Adrenal gland (tissue), 12 donors: Measurements from ENCODE around the gene CLSTN3. TPM values are rescaled to one million over a fixed set of nuclear protein-coding genes. Genes with fewer than 3 reads are reported as not detected.

Experiments used
- DNase-seq, 7 donors: peaks; one replicate each; pipeline ENCODE4 v3.0.0-alpha.2; 2019 to 2020
- H3K27ac ChIP-seq, 5 donors: fragments of 200-600 bp; sonication (generic) in 4 of 5; 1 replicate in 3 of 5; 2 replicates in 2 of 5; pipeline versions ENCODE4 v1.5.1 to v1.8.0; 2016 to 2020; ENCODE audit warnings: mild to moderate bottlenecking in 1 of 5
- H3K27me3 ChIP-seq: fragments of 200-600 bp; 2 replicates; pipeline ENCODE4 v1.8.0; 2021
- H3K36me3 ChIP-seq, 2 donors: fragments of 200-600 bp; replicated peaks in 1 of 2; 1 replicate in 1 of 2; 2 replicates in 1 of 2; pipeline versions ENCODE4 v1.5.1 to v1.8.0; 2018 to 2022
- H3K4me1 ChIP-seq, 2 donors: fragments of 200-600 bp; replicated peaks in 1 of 2; 1 replicate in 1 of 2; 2 replicates in 1 of 2; pipeline versions ENCODE4 v1.5.1 to v1.8.0; 2018 to 2021
- H3K4me3 ChIP-seq, 4 donors: fragments of 200-600 bp; sonication (generic) in 3 of 4; one replicate each; pipeline ENCODE4 v1.5.1; 2016 to 2018
- H3K9me3 ChIP-seq, 3 donors: fragments of 200-600 bp; sonication (generic) in 1 of 3; replicated peaks in 1 of 3; 1 replicate in 2 of 3; 2 replicates in 1 of 3; pipeline versions ENCODE4 v1.5.1 to v1.8.0; 2016 to 2021
- POLR2A ChIP-seq, 2 donors: fragments of 450-650 bp; IDR thresholded peaks; one replicate each; pipeline ENCODE4 v1.6.1; 2017; ENCODE audit warnings: antibody characterized with exemption in 2 of 2, mild to moderate bottlenecking in 2 of 2, moderate library complexity in 1 of 2
- WGBS, 4 donors: extraction: QIAGEN DNeasy Blood & Tissue Kit in 2 of 4; methylation state at CpG; one replicate each; pipeline versions ENCODE4 v1.1.5 to v1.1.7; 2013 to 2017; 5-methylcytosine and 5-hydroxymethylcytosine counted together
- intact Hi-C, 2 donors: fragments of 100-400 bp; cut with DNase I; formaldehyde crosslinking; loops; one replicate each; pipeline versions ENCODE4 v1.14.1 to v1.15.0; 2022 to 2023
- polyA plus RNA-seq, 3 donors: library from polyadenylated mRNA; stranded (reverse); fragments of 200-250 nt in 2 of 3; fragments of 350-450 nt in 1 of 3; fragmentation: Illumina TruSeq in 1 of 3; extraction: RNeasy Lipid Tissue Mini Kit (QIAGEN cat#74804) in 1 of 3; gene quantifications; one replicate each; pipeline ENCODE4 v1.2.3, GENCODE V29; 2013 to 2014
- small RNA-seq, 2 donors: library from RNA; depleted of rRNA; stranded (forward); fragments of <200 nt; gene quantifications; one replicate each; pipeline ENCODE3, GENCODE V24; 2016
- total RNA-seq, 9 donors: library from RNA; depleted of rRNA in 4 of 9; stranded (reverse); fragments of >200 nt in 4 of 9; fragments of 120-200 nt in 1 of 9; fragmentation: NEBNext Ultra II Directional in 1 of 9; extraction: Animal tissue kit (Norgen Biotek cat#: 25700) in 1 of 9; gene quantifications; one replicate each; pipeline versions ENCODE4 v1.1.0 to v1.2.4, GENCODE V29; 2013 to 2023
- TF ChIP-seq, protein P1 (sequence below), 6 experiments: fragments of 450-650 bp in 4 of 6; fragments of 200-600 bp in 2 of 6; sonication (generic) in 1 of 6; IDR thresholded peaks; 1 replicate in 5 of 6; 2 replicates in 1 of 6; pipeline versions ENCODE4 v1.5.1 to v1.8.0; 2016 to 2021; ENCODE audit warnings: antibody characterized with exemption in 6 of 6, mild to moderate bottlenecking in 2 of 6, moderate library complexity in 1 of 6
- donor health status: healthy with polysubstance abuse.
- donor health status: Bipolar disorder and iron deficiency.
- donor health status: DM: yes; HTN: yes; CAD: no.
- donor health status: DM: no; HTN: no; CAD: no.
- donor health status: DM: no; HTN: no; CAD: no.
- donor health status: DM: yes; HTN: yes; CAD: no.

Gene CLSTN3
- total and polyA plus RNA-seq, 12 donors: 9.3 to 175 (median 42.8) TPM

DNA sequence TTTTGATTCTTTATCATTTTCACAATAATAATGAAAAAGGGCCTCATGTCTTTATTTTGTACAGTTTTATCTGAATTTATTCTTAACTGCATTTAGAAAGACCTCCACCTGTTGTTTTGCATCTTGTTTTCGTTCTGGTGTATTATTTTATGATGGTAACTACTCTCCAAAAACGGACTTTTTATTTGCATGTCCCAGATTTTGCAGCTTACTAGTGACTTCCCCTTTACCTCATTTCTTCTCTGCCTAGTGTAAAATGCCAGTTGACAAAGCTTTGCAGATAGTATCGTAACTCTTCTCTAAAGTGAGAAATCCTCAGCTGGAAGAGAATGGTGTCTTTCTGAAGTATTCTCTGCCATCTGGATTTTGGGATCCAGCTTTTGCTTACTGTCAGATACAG, 76.5 kb downstream of the CLSTN3 start:
- H3K4me3 ChIP-seq: no peak overlapping the region
- TF ChIP-seq POLR2A (IDR thresholded peaks at IDR 0.05): no peak
- TF ChIP-seq, protein P1, sequence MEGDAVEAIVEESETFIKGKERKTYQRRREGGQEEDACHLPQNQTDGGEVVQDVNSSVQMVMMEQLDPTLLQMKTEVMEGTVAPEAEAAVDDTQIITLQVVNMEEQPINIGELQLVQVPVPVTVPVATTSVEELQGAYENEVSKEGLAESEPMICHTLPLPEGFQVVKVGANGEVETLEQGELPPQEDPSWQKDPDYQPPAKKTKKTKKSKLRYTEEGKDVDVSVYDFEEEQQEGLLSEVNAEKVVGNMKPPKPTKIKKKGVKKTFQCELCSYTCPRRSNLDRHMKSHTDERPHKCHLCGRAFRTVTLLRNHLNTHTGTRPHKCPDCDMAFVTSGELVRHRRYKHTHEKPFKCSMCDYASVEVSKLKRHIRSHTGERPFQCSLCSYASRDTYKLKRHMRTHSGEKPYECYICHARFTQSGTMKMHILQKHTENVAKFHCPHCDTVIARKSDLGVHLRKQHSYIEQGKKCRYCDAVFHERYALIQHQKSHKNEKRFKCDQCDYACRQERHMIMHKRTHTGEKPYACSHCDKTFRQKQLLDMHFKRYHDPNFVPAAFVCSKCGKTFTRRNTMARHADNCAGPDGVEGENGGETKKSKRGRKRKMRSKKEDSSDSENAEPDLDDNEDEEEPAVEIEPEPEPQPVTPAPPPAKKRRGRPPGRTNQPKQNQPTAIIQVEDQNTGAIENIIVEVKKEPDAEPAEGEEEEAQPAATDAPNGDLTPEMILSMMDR (IDR thresholded peaks at IDR 0.05): no peak
- intact Hi-C loops: no loop called here
- H3K9me3 ChIP-seq: no peaks in the 10 kb centered on the region
- no peak overlapping the region for H3K27ac ChIP-seq
- WGBS, 4 donors: 82 to 95% (median 91%) methylated on average over 3 of the region's 3 CpGs
- DNase-seq: no peak
- no peaks in the 10 kb centered on the region for H3K4me1 ChIP-seq
- H3K36me3 ChIP-seq: peaks cover 0 to 69% of the 10 kb centered on the region in 2 donors
- H3K27me3 ChIP-seq: no peaks in the 10 kb centered on the region

DNA sequence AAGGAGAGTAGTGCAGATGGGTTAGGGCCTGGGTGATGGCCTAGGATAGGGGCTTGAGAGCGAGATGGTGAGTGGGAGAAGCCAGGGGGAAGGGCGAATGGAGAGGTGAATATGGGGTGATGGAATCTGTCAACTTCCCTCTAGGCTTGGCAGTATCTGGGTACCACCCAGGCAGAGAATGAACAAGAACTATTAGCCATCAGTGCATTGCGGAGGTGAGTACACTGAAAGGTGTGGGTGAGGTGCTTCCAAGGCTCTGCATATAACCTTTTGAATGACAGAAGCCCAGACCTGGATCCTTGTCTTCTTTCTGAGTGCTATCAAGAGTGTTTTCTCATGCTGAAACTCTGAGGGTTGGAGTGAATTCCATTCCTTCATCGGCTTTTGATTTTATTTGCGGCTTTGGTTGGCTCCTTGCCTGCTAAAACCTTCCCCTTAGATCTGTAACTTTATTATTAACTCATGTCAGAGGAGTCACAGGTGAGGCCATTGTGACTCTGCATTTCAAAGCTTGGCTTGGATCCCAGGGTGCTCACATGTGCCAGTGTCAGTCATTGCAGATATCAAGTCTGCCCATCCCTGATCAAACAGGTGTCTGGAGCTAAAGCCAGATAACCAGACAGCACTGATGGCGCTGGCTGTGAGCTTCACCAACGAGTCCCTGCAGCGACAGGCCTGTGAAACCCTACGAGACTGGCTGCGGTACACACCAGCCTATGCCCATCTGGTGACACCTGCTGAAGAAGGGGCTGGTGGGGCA, 77.9 kb downstream of the CLSTN3 start:
- Histone ChIP-seq H3K4me3 (no peak overlapping the region), H3K4me1 (no peaks in the 10 kb centered on the region), H3K36me3 (peaks cover 0 to 59% of the 10 kb centered on the region in 2 donors), H3K27me3 (no peaks in the 10 kb centered on the region), H3K9me3 (no peaks in the 10 kb centered on the region), H3K27ac (no peak overlapping the region)
- intact Hi-C loops: no loop called here
- TF ChIP-seq, protein P1 (IDR thresholded peaks at IDR 0.05): no peak
- TF ChIP-seq POLR2A (IDR thresholded peaks at IDR 0.05): no peak
- no peak for DNase-seq
- WGBS, 4 donors: 94 to 97% (median 95%) methylated on average over 6 to 10 of the region's 10 CpGs

Small RNAs within 50 kb of the gene (small RNA-seq; reads per million reads assigned to genes)
- 0 reads per million in 2 donors for gene RNU6-485P

Other genes starting within 250 kb of the CLSTN3 start
- gene LRRC23, start 225.5 kb upstream of the CLSTN3 start, total RNA-seq: 10 to 100 TPM in 6 of 9 donors, 1 to 10 TPM in 3; 6.9 to 18.6 (median 12.5) TPM
- gene LRRC23, start 225.5 kb upstream of the CLSTN3 start, polyA plus RNA-seq: 10 to 100 TPM; 11.0 to 29.0 (median 13.8) TPM
- gene ENO2, start 215.8 kb upstream of the CLSTN3 start, total RNA-seq: 10 to 100 TPM in 7 of 9 donors, 1 to 10 TPM in 2; 7.4 to 53.6 (median 32.1) TPM
- gene ENO2, start 215.8 kb upstream of the CLSTN3 start, polyA plus RNA-seq: 100 to 1,000 TPM in 1 of 3 donors, 10 to 100 TPM in 2; 29.5 to 113 (median 42.3) TPM
- 100 to 1,000 TPM in 4 of 9 donors, 10 to 100 TPM in 4, 1 to 10 TPM in 1; 8.8 to 263 (median 92.8) TPM for gene ATN1, start 202.4 kb upstream of the CLSTN3 start, total RNA-seq
- gene ATN1, start 202.4 kb upstream of the CLSTN3 start, polyA plus RNA-seq: 100 to 1,000 TPM in 2 of 3 donors, 10 to 100 TPM in 1; 57.4 to 482 (median 258) TPM
- not detected for gene RNU7-1, start 186.6 kb upstream of the CLSTN3 start, total RNA-seq
- not detected for gene RNU7-1, start 186.6 kb upstream of the CLSTN3 start, polyA plus RNA-seq
- 100 to 1,000 TPM; 152 to 505 (median 283) TPM for gene C12orf57, start 186.3 kb upstream of the CLSTN3 start, total RNA-seq
- gene C12orf57, start 186.3 kb upstream of the CLSTN3 start, polyA plus RNA-seq: 100 to 1,000 TPM in 2 of 3 donors, 10 to 100 TPM in 1; 58.4 to 335 (median 271) TPM
- 10 to 100 TPM; 24.5 to 86.2 (median 63.0) TPM for gene PTPN6, start 179.0 kb upstream of the CLSTN3 start, total RNA-seq
- 100 to 1,000 TPM in 2 of 3 donors, 10 to 100 TPM in 1; 36.2 to 204 (median 127) TPM for gene PTPN6, start 179.0 kb upstream of the CLSTN3 start, polyA plus RNA-seq
- 100 to 1,000 TPM; 158 to 344 (median 227) TPM for gene PHB2, start 159.7 kb upstream of the CLSTN3 start, total RNA-seq
- gene PHB2, start 159.7 kb upstream of the CLSTN3 start, polyA plus RNA-seq: 100 to 1,000 TPM; 128 to 222 (median 131) TPM
- 10 to 100 TPM; 21.9 to 81.9 (median 39.9) TPM for gene EMG1, start 159.5 kb upstream of the CLSTN3 start, total RNA-seq
- 10 to 100 TPM; 14.2 to 43.1 (median 15.6) TPM for gene EMG1, start 159.5 kb upstream of the CLSTN3 start, polyA plus RNA-seq
- gene LPCAT3, start 111.9 kb upstream of the CLSTN3 start, total RNA-seq: 100 to 1,000 TPM in 2 of 9 donors, 10 to 100 TPM in 7; 28.5 to 146 (median 79.8) TPM
- 10 to 100 TPM; 40.4 to 87.5 (median 49.3) TPM for gene LPCAT3, start 111.9 kb upstream of the CLSTN3 start, polyA plus RNA-seq
- 100 to 1,000 TPM in 8 of 9 donors, 10 to 100 TPM in 1; 51.5 to 582 (median 295) TPM for gene C1S, start 69.7 kb upstream of the CLSTN3 start, total RNA-seq
- 100 to 1,000 TPM; 171 to 234 (median 229) TPM for gene C1S, start 69.7 kb upstream of the CLSTN3 start, polyA plus RNA-seq
- gene C1R, start 37.9 kb upstream of the CLSTN3 start, total RNA-seq: 1,000 to 10,000 TPM in 1 of 9 donors, 100 to 1,000 TPM in 7, 10 to 100 TPM in 1; 10.3 to 1,160 (median 439) TPM
- gene C1R, start 37.9 kb upstream of the CLSTN3 start, polyA plus RNA-seq: 100 to 1,000 TPM; 256 to 425 (median 307) TPM
- 100 to 1,000 TPM in 8 of 9 donors, 10 to 100 TPM in 1; 33.3 to 407 (median 159) TPM for gene C1RL, start 21.2 kb upstream of the CLSTN3 start, total RNA-seq
- gene C1RL, start 21.2 kb upstream of the CLSTN3 start, polyA plus RNA-seq: 100 to 1,000 TPM; 120 to 186 (median 156) TPM
- 10 to 100 TPM in 3 of 9 donors, 1 to 10 TPM in 6; 2.0 to 17.0 (median 9.0) TPM for gene RBP5, start 1.5 kb upstream of the CLSTN3 start, total RNA-seq
- gene RBP5, start 1.5 kb upstream of the CLSTN3 start, polyA plus RNA-seq: 10 to 100 TPM in 2 of 3 donors, 1 to 10 TPM in 1; 8.7 to 17.8 (median 15.0) TPM
- gene PEX5, start 59.3 kb downstream of the CLSTN3 start, total RNA-seq: 10 to 100 TPM; 29.8 to 65.0 (median 46.0) TPM
- gene PEX5, start 59.3 kb downstream of the CLSTN3 start, polyA plus RNA-seq: 10 to 100 TPM; 22.4 to 31.5 (median 23.4) TPM
- not detected for gene ACSM4, start 173.7 kb downstream of the CLSTN3 start, total RNA-seq
- not detected for gene ACSM4, start 173.7 kb downstream of the CLSTN3 start, polyA plus RNA-seq